Upper lobe of left lung (tissue), 6 donors: ENCODE results near the gene NPSR1. TPM values are rescaled to one million over a fixed set of nuclear protein-coding genes. Genes with fewer than 3 reads are reported as not detected.

Source experiments
- ATAC-seq, 2 donors: fragments of 200-7000 bp; cut with Tn5 transposase; one replicate each; pipeline ENCODE4 v1.9.1; 2022; ENCODE audit warnings: mild to moderate bottlenecking in 2 of 2, moderate library complexity in 2 of 2; ENCODE audit not compliant: low FRiP score in 2 of 2
- DNase-seq, 2 donors: peaks; one replicate each; pipeline ENCODE4 v3.0.0-alpha.2; 2019 to 2020
- H3K27ac ChIP-seq, 4 donors: fragments of 200-600 bp; sonication (generic); one replicate each; pipeline ENCODE4 v1.5.1; 2016 to 2019
- H3K27me3 ChIP-seq, 4 donors: fragments of 200-600 bp; sonication (generic); one replicate each; pipeline ENCODE4 v1.5.1; 2017 to 2019
- H3K36me3 ChIP-seq, 4 donors: fragments of 200-600 bp; sonication (generic); one replicate each; pipeline ENCODE4 v1.5.1; 2016 to 2019
- H3K4me1 ChIP-seq, 4 donors: fragments of 200-600 bp; sonication (generic); one replicate each; pipeline ENCODE4 v1.5.1; 2018 to 2019
- H3K4me3 ChIP-seq, 4 donors: fragments of 200-600 bp; sonication (generic); one replicate each; pipeline ENCODE4 v1.5.1; 2017 to 2019; ENCODE audit warnings: mild to moderate bottlenecking in 2 of 4, moderate library complexity in 1 of 4
- H3K9me3 ChIP-seq, 4 donors: fragments of 200-600 bp; sonication (generic); one replicate each; pipeline ENCODE4 v1.5.1; 2018 to 2019
- EP300 ChIP-seq, 4 donors: sonication (generic); formaldehyde crosslinking; IDR thresholded peaks; one replicate each; pipeline ENCODE4 v1.5.1; 2017; ENCODE audit warnings: antibody characterized with exemption in 4 of 4, control low read depth in 2 of 4
- POLR2A ChIP-seq, 4 donors: fragments of 450-650 bp; IDR thresholded peaks; one replicate each; pipeline ENCODE4 v1.5.1; 2016 to 2017; ENCODE audit warnings: antibody characterized with exemption in 4 of 4, mild to moderate bottlenecking in 2 of 4
- POLR2AphosphoS5 ChIP-seq, 2 donors: sonication (generic); formaldehyde crosslinking; IDR thresholded peaks; one replicate each; pipeline ENCODE4 v1.5.1; 2017; ENCODE audit warnings: antibody characterized with exemption in 2 of 2
- WGBS, 2 donors: methylation state at CpG; one replicate each; pipeline ENCODE4 v1.1.5; 2017 to 2018; 5-methylcytosine and 5-hydroxymethylcytosine counted together
- total RNA-seq, 6 donors: library from RNA; depleted of rRNA in 4 of 6; stranded (reverse); fragments of >200 nt in 4 of 6; gene quantifications; one replicate each; pipeline versions ENCODE4 v1.1.0 to v1.2.1, GENCODE V29; 2016 to 2021
- TF ChIP-seq, protein P1 (sequence below), 6 experiments: fragments of 450-650 bp in 4 of 6; fragments of 200-600 bp in 2 of 6; sonication (generic) in 2 of 6; IDR thresholded peaks; one replicate each; pipeline ENCODE4 v1.5.1; 2016 to 2019; ENCODE audit warnings: antibody characterized with exemption in 6 of 6
- donor health status: DM: no; HTN: no; CAD: no; lungs with moderate emphysema.
- donor health status: DM: no; HTN: yes; CAD: no; lungs with severe emphysema.

Gene NPSR1
- total RNA-seq, 6 donors from 2014 or later, result not detected

DNA sequence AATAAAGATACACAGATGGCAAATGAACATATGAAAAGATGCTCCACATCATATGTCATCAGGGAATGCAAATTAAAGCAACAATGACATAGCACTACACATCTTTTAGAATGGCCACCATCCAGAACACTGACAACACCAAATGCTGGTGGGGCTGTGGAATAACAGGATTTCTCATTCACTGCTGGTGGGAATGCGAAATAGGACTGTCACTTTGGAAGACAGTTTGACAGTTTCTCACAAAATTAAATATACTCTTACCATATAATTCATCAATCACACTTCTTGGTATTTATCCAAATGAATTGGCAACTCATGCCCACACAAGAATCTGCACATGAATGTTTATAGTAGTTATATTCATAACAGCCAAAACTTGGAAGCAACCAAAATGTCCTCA lies 68.2 kb downstream of the NPSR1 start:
- no peaks in the 10 kb centered on the region for H3K9me3 ChIP-seq
- no peak for DNase-seq
- no peak overlapping the region for H3K27ac ChIP-seq
- no peak overlapping the region for H3K4me3 ChIP-seq
- H3K27me3 ChIP-seq, result no peaks in the 10 kb centered on the region
- peaks cover 0 to 10% (median 3%) of the 10 kb centered on the region in 4 donors for H3K4me1 ChIP-seq
- no peaks in the 10 kb centered on the region for H3K36me3 ChIP-seq
- ATAC-seq, result no peak
- WGBS, 2 donors, result 75 to 88% methylated on average over 1 of the region's 1 CpG
- TF ChIP-seq POLR2AphosphoS5 (IDR thresholded peaks at IDR 0.05), result no peak
- TF ChIP-seq, protein P1, sequence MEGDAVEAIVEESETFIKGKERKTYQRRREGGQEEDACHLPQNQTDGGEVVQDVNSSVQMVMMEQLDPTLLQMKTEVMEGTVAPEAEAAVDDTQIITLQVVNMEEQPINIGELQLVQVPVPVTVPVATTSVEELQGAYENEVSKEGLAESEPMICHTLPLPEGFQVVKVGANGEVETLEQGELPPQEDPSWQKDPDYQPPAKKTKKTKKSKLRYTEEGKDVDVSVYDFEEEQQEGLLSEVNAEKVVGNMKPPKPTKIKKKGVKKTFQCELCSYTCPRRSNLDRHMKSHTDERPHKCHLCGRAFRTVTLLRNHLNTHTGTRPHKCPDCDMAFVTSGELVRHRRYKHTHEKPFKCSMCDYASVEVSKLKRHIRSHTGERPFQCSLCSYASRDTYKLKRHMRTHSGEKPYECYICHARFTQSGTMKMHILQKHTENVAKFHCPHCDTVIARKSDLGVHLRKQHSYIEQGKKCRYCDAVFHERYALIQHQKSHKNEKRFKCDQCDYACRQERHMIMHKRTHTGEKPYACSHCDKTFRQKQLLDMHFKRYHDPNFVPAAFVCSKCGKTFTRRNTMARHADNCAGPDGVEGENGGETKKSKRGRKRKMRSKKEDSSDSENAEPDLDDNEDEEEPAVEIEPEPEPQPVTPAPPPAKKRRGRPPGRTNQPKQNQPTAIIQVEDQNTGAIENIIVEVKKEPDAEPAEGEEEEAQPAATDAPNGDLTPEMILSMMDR (IDR thresholded peaks at IDR 0.05), result no peak
- no peak for TF ChIP-seq POLR2A (IDR thresholded peaks at IDR 0.05)
- no peak for TF ChIP-seq EP300 (IDR thresholded peaks at IDR 0.05)

DNA sequence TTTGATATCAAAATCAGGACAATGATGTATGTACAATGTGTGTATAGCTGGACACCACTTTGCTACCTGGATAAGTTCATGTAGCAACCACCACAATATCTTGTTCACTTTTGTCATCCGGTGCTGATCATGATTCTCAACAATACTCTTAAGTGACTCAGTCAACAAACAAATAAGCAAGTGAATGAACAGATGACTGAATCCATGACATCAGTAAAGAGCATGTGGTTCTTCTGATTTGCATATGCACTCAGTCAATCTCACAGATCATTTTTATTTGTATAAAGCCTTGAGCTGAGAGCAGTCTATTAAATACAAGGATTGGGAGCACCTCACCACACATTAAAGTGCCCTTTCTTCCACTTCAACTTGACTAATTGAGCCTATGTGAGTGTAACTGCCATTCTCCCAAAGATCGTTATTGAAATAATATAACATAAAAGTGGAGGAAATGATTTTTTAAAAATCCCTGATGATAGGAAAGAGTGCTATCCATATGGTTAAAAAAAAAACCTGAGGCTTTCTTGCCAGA lies 69.5 kb downstream of the NPSR1 start:
- TF ChIP-seq POLR2AphosphoS5 (IDR thresholded peaks at IDR 0.05) (no peak), POLR2A (IDR thresholded peaks at IDR 0.05) (no peak), EP300 (IDR thresholded peaks at IDR 0.05) (no peak)
- TF ChIP-seq, protein P1 (IDR thresholded peaks at IDR 0.05), result no peak

GRCh38 chr7:34728156-34728555 lies 70.1 kb downstream of the NPSR1 start:
- no peak for TF ChIP-seq POLR2AphosphoS5 (IDR thresholded peaks at IDR 0.05)
- no peak for TF ChIP-seq EP300 (IDR thresholded peaks at IDR 0.05)
- TF ChIP-seq, protein P1 (IDR thresholded peaks at IDR 0.05), result no peak
- no peak for TF ChIP-seq POLR2A (IDR thresholded peaks at IDR 0.05)
- no peaks in the 10 kb centered on the region for H3K27me3 ChIP-seq
- H3K36me3 ChIP-seq, result no peaks in the 10 kb centered on the region
- peaks cover 0 to 10% (median 3%) of the 10 kb centered on the region in 4 donors for H3K4me1 ChIP-seq
- no peak for DNase-seq
- H3K4me3 ChIP-seq, result no peak overlapping the region
- WGBS, 2 donors, result 80 to 87% methylated on average over 2 to 7 of the region's 7 CpGs
- no peak overlapping the region for H3K27ac ChIP-seq
- no peak for ATAC-seq
- H3K9me3 ChIP-seq, result no peaks in the 10 kb centered on the region

More for the DNA sequence above, 69.5 kb downstream of the NPSR1 start:
- no peak overlapping the region for H3K4me3 ChIP-seq
- H3K27ac ChIP-seq, result no peak overlapping the region
- WGBS, 2 donors, result 72 to 84% methylated on average over 2 of the region's 2 CpGs
- no peaks in the 10 kb centered on the region for H3K36me3 ChIP-seq
- H3K9me3 ChIP-seq, result no peaks in the 10 kb centered on the region
- no peaks in the 10 kb centered on the region for H3K27me3 ChIP-seq
- DNase-seq (no peak), ATAC-seq (no peak)
- peaks cover 0 to 10% (median 3%) of the 10 kb centered on the region in 4 donors for H3K4me1 ChIP-seq

DNA sequence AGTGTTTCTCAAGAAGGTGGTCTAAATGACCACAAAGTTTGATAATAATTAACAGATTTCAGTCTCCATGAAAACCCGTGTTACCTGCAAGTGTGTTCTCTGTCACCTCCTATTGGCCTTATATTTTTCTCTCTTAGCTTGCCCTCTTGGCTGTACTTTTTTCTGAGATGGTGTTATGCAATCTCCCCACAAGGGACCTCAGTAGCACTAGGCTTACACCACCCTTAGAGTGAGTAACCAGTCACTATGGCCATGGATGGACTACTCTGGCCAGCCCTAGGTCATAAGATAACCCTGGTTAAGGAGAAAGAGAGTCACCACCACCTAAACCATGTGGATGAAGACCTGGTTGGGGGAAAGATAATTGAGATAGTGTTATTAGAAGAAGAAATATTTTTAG lies 76.8 kb downstream of the NPSR1 start:
- DNase-seq, result no peak
- Histone ChIP-seq H3K9me3 (no peaks in the 10 kb centered on the region), H3K27ac (no peak overlapping the region), H3K4me1 (no peaks in the 10 kb centered on the region), H3K4me3 (no peak overlapping the region), H3K27me3 (no peaks in the 10 kb centered on the region), H3K36me3 (no peaks in the 10 kb centered on the region)
- WGBS, 2 donors, result 96 to 100% methylated on average over 1 of the region's 1 CpG
- no peak for ATAC-seq
- TF ChIP-seq, protein P1 (IDR thresholded peaks at IDR 0.05), result no peak
- TF ChIP-seq POLR2A (IDR thresholded peaks at IDR 0.05) (no peak), POLR2AphosphoS5 (IDR thresholded peaks at IDR 0.05) (no peak), EP300 (IDR thresholded peaks at IDR 0.05) (no peak)

GRCh38 chr7:34735526-34735925 lies 77.5 kb downstream of the NPSR1 start:
- 28 to 34% methylated on average over 2 of the region's 2 CpGs for WGBS, 2 donors
- no peaks in the 10 kb centered on the region for H3K36me3 ChIP-seq
- ATAC-seq, result no peak
- no peaks in the 10 kb centered on the region for H3K27me3 ChIP-seq
- no peak for DNase-seq
- no peaks in the 10 kb centered on the region for H3K4me1 ChIP-seq
- H3K4me3 ChIP-seq, result no peak overlapping the region
- no peaks in the 10 kb centered on the region for H3K9me3 ChIP-seq
- H3K27ac ChIP-seq, result no peak overlapping the region
- TF ChIP-seq, protein P1 (IDR thresholded peaks at IDR 0.05), result no peak
- TF ChIP-seq POLR2AphosphoS5 (IDR thresholded peaks at IDR 0.05), result no peak
- no peak for TF ChIP-seq POLR2A (IDR thresholded peaks at IDR 0.05)
- no peak for TF ChIP-seq EP300 (IDR thresholded peaks at IDR 0.05)
